GM12801 (cell line): ENCODE results near the gene CSTB.

ENCODE experiments used
- CTCF ChIP-seq: IDR thresholded peaks from one replicate; pipeline ENCODE4 v1.5.1; 2011; ENCODE audit warnings: control low read depth; ENCODE audit not compliant: insufficient read length; ENCODE audit errors: extremely low read depth

CSTB gene

GRCh38 chr21:43785134-43785533 is 9.0 kb upstream of the CSTB start:
- no peak for TF ChIP-seq CTCF

GRCh38 chr21:43783098-43783700 is 7.1 kb upstream of the CSTB start:
- TF ChIP-seq CTCF, result no peak

GRCh38 chr21:43782431-43783097 is 6.5 kb upstream of the CSTB start:
- no peak for TF ChIP-seq CTCF

GRCh38 chr21:43781846-43782245 is 5.7 kb upstream of the CSTB start:
- TF ChIP-seq CTCF, result no peak

GRCh38 chr21:43779660-43780059 is 3.6 kb upstream of the CSTB start:
- TF ChIP-seq CTCF, result no peak

- no peak for TF ChIP-seq CTCF
These were observed 2.6 kb upstream of the CSTB start for GRCh38 chr21:43778469-43779335.

- no peak for TF ChIP-seq CTCF
These were observed 1.8 kb upstream of the CSTB start for GRCh38 chr21:43777953-43778352.
